DMS153 treated with DMSO at 0.1 percent for 48 hours (cell line): ENCODE results near the gene SLC9A9.

ENCODE experiments used
- DNase-seq: peaks from one replicate; lab custom pipeline; 2025; ENCODE audit not compliant: unreplicated experiment; lab: John Stamatoyannopoulos, UW

SLC9A9 gene

GRCh38 chr3:143333367-143333766 lies 514.9 kb downstream of the SLC9A9 start:
- no peak for DNase-seq

- DNase-seq = no peak
These were observed 516.2 kb downstream of the SLC9A9 start for GRCh38 chr3:143332026-143332425.

GRCh38 chr3:143331350-143331749 lies 516.9 kb downstream of the SLC9A9 start:
- no peak for DNase-seq

GRCh38 chr3:143330296-143330868 lies 517.9 kb downstream of the SLC9A9 start:
- DNase-seq = no peak

- peak; percentile 22 for DNase-seq
These were observed 518.6 kb downstream of the SLC9A9 start for GRCh38 chr3:143329567-143330211.

GRCh38 chr3:143328451-143328850 lies 519.8 kb downstream of the SLC9A9 start:
- no peak for DNase-seq

- DNase-seq = no peak
These were observed 521.1 kb downstream of the SLC9A9 start for GRCh38 chr3:143326983-143327778.

GRCh38 chr3:143321058-143321769 lies 527.1 kb downstream of the SLC9A9 start:
- DNase-seq = no peak

- no peak for DNase-seq
These were observed 532.5 kb downstream of the SLC9A9 start for GRCh38 chr3:143315766-143316165.

GRCh38 chr3:143314251-143315093 lies 533.8 kb downstream of the SLC9A9 start:
- no peak for DNase-seq

- DNase-seq = no peak
These were observed 534.4 kb downstream of the SLC9A9 start for GRCh38 chr3:143313893-143314188.

- DNase-seq = no peak
These were observed 535.0 kb downstream of the SLC9A9 start for GRCh38 chr3:143313025-143313892.

GRCh38 chr3:143311096-143311495 lies 537.2 kb downstream of the SLC9A9 start:
- DNase-seq = no peak

- no peak for DNase-seq
These were observed 538.6 kb downstream of the SLC9A9 start for GRCh38 chr3:143309705-143310104.

GRCh38 chr3:143307613-143308183 lies 540.6 kb downstream of the SLC9A9 start:
- DNase-seq = no peak

- no peak for DNase-seq
These were observed 541.9 kb downstream of the SLC9A9 start for GRCh38 chr3:143306407-143306806.

GRCh38 chr3:143302638-143303171 lies 545.6 kb downstream of the SLC9A9 start:
- no peak for DNase-seq

GRCh38 chr3:143301031-143301901 lies 547.0 kb downstream of the SLC9A9 start:
- no peak for DNase-seq
